HepG2 (cell line): ENCODE measurements around the gene SNAI1. TPM values are rescaled to one million over a fixed set of nuclear protein-coding genes. Genes with fewer than 3 reads are reported as not detected.

ENCODE experiments used
- ASH2L ChIP-seq: fragments of 300-600, 200-600 bp; sonication (generic); IDR thresholded peaks from 2 replicates; pipeline ENCODE4 v1.7.0; 2017; ENCODE audit warnings: low read depth, mild to moderate bottlenecking, moderate library complexity, mixed read lengths, low read length; ENCODE audit not compliant: insufficient read length
- ELF4 ChIP-seq: sonication (generic); formaldehyde crosslinking; IDR thresholded peaks from 2 replicates; pipeline ENCODE4 v1.5.0; 2020; ENCODE audit warnings: missing genetic modification reagents, mild to moderate bottlenecking, moderate library complexity, borderline replicate concordance
- FOXP4 ChIP-seq: sonication (generic); formaldehyde crosslinking; IDR thresholded peaks from 2 replicates; pipeline ENCODE4 v1.4.0; 2020; ENCODE audit warnings: missing genetic modification reagents
- GPBP1L1 ChIP-seq: sonication (generic); formaldehyde crosslinking; IDR thresholded peaks from 2 replicates; pipeline ENCODE4 v1.5.0; 2020; ENCODE audit warnings: mild to moderate bottlenecking, missing genetic modification reagents
- IRF2 ChIP-seq: IDR thresholded peaks from 2 replicates; pipeline ENCODE4 v1.6.1; 2018; ENCODE audit warnings: missing genetic modification reagents, missing compliant biosample characterization
- KDM4B ChIP-seq: sonication (generic); formaldehyde crosslinking; IDR thresholded peaks from 2 replicates; pipeline ENCODE4 v1.4.0; 2020; ENCODE audit warnings: missing genetic modification reagents
- LCORL ChIP-seq, 2 experiments: fragments of 450-650 bp in 1 of 2; sonication (generic) in 1 of 2; formaldehyde crosslinking in 1 of 2; IDR thresholded peaks; 2 replicates each; pipeline versions ENCODE4 v1.5.0 to v1.6.1; 2017 to 2020; ENCODE audit warnings: antibody characterized with exemption in 1 of 2, missing genetic modification reagents in 1 of 2
- PLRG1 ChIP-seq: fragments of 450-650 bp; conservative IDR thresholded peaks from 2 replicates; pipeline ENCODE4 v1.6.1; 2016
- PRDM15 ChIP-seq: sonication (generic); formaldehyde crosslinking; IDR thresholded peaks from 2 replicates; pipeline ENCODE4 v1.4.0; 2020; ENCODE audit warnings: missing genetic modification reagents
- SRF ChIP-seq: IDR thresholded peaks from 2 replicates; pipeline ENCODE4 v1.6.1; 2011; ENCODE audit warnings: mild to moderate bottlenecking, low read depth, low read length, moderate library complexity
- ZBTB8A ChIP-seq: sonication (generic); formaldehyde crosslinking; IDR thresholded peaks from 2 replicates; pipeline ENCODE4 v1.4.0; 2020; ENCODE audit warnings: mild to moderate bottlenecking, low read depth, missing genetic modification reagents, borderline replicate concordance
- ZFP1 ChIP-seq: IDR thresholded peaks from 2 replicates; pipeline ENCODE4 v1.6.1; 2016
- ZKSCAN8 ChIP-seq: IDR thresholded peaks from 2 replicates; pipeline ENCODE4 v1.6.1; 2016; ENCODE audit warnings: borderline replicate concordance, missing genetic modification reagents, missing compliant biosample characterization
- ZNF142 ChIP-seq: sonication (generic); formaldehyde crosslinking; IDR thresholded peaks from 2 replicates; pipeline ENCODE4 v1.4.0; 2020; ENCODE audit warnings: missing genetic modification reagents
- ZNF704 ChIP-seq: sonication (generic); formaldehyde crosslinking; IDR thresholded peaks from 2 replicates; pipeline ENCODE4 v1.8.1; 2023; ENCODE audit warnings: mild to moderate bottlenecking, inconsistent platforms, moderate library complexity, missing genetic modification reagents, borderline replicate concordance
- polyA plus RNA-seq, 8 experiments: library from polyadenylated mRNA; depleted of rRNA in 3 of 8; stranded (reverse) in 7 of 8; unstranded in 1 of 8; fragments of >200 nt; fragmentation: Illumina TruSeq in 4 of 8; extraction: Trizol in 4 of 8; gene quantifications; 2 replicates each; pipeline versions ENCODE4 v1.2.1 to v1.2.3, GENCODE V29; 2011 to 2016; ENCODE audit warnings: low read depth in 4 of 8, missing spikeins in 1 of 8, mixed read lengths in 1 of 8; ENCODE audit not compliant: insufficient read depth in 1 of 8
- total RNA-seq, 5 experiments: library from RNA; depleted of rRNA; stranded (reverse); fragments of >200 nt; fragmentation: Illumina TruSeq; extraction: Trizol; gene quantifications; 2 replicates each; pipeline ENCODE4 v1.2.3, GENCODE V29; 2016; ENCODE audit warnings: low read depth in 1 of 5

SNAI1 gene
- total and polyA plus RNA-seq, 2 of the 13 experiments (the other 11 are each of a cell fraction or from before 2014, with no cell fraction given) = 1.3 to 1.4 TPM

- TF ChIP-seq FOXP4 (no peak), PLRG1 (no peak), ELF4 (CRISPR knock-in tag) (no peak), ZNF142 (no peak), ZBTB8A (CRISPR knock-in tag) (no peak), ZFP1 (CRISPR knock-in tag) (no peak), ZKSCAN8 (CRISPR knock-in tag) (no peak), ASH2L (peak; percentile 17), PRDM15 (CRISPR knock-in tag) (no peak), LCORL (IDR thresholded peaks at IDR 0.05) (no peak; the same call in 1 of the 2 replicates), LCORL (CRISPR knock-in tag; IDR thresholded peaks at IDR 0.05) (0 out of 2 replicates have a peak, but pooled peaks have one; percentile 45), IRF2 (CRISPR knock-in tag) (no peak), ZNF704 (CRISPR knock-in tag) (no peak), GPBP1L1 (CRISPR knock-in tag) (no peak), SRF (no peak), KDM4B (CRISPR knock-in tag) (no peak)
Measured at GRCh38 chr20:49976542-49976941, 6.2 kb upstream of the SNAI1 start (continued).
